ENCODE results near the gene IQCE.

Gene IQCE

DNA sequence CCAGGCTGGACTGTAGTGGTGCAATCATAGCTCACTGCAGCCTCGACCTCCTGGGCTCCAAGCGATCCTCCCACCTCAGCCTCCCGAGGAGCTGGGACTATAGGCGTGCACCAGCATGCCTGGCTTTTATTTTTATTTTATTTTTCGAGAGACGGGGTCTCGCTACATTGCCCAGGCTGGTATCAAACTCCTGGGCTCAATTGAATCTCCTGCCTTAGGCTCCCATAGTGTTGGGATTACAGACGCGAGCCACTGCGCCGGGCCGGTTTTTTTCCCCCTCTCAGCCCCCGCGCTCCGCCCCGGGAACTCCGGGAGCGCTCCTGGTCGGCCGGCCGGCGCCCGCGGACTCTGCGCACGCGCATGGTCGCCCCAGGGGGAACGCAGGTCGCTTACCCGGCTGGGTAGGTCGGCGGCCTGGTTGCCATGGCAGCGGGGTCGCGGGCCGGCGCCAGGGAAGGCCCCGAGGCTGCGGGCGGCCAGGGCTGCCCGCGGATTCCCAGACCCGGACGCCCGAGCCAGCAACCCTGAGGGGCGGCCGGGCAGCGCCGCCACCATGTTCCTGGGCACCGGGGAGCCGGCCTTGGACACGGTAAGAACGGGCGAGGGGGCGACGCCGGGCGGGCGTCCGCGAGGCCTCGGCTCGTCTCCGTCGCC is at the start of gene IQCE:
TSS of gene IQCE (plus strand) at position 351 of the 654 bp plus-strand sequence. CDS start at position 554, 203 bp downstream.
- H3K36me3 ChIP-seq (ENCODE audit: control insufficient read depth, insufficient read depth, low read length) = 0 out of 2 replicates have a peak, but pooled peaks cover 4% of the 10 kb centered on the region
- H3K9ac ChIP-seq (ENCODE audit: low read depth, low read length) = no peak within 1 kb of the TSS
- H3K9me3 ChIP-seq (ENCODE audit: control insufficient read depth, insufficient read depth, low read length) = no peaks in the 10 kb centered on the region
- peak within 1 kb of the TSS; percentile 65 for H3K4me3 ChIP-seq (ENCODE audit: low read depth, low read length)
- H3K4me1 ChIP-seq (ENCODE audit: control insufficient read depth, insufficient read depth, low read length) = peaks cover 5% of the 10 kb centered on the region
- H3K27ac ChIP-seq (ENCODE audit: low read depth, low read length) = peak within 1 kb of the TSS; percentile 47
- H3K27me3 ChIP-seq (ENCODE audit: control insufficient read depth, insufficient read depth, low read length) = no peaks in the 10 kb centered on the region

GRCh38 chr7:2509298-2509906 is 49.4 kb upstream of the IQCE start:
- no peaks in the 10 kb centered on the region for H3K36me3 ChIP-seq (ENCODE audit: control insufficient read depth, insufficient read depth, low read length)
- no peaks in the 10 kb centered on the region for H3K9me3 ChIP-seq (ENCODE audit: control insufficient read depth, insufficient read depth, low read length)
- no peak overlapping the region for H3K27ac ChIP-seq (ENCODE audit: low read depth, low read length)
- H3K4me3 ChIP-seq (ENCODE audit: low read depth, low read length) = no peak overlapping the region
- no peaks in the 10 kb centered on the region; the same call in 1 of the 2 replicates for H3K4me1 ChIP-seq (ENCODE audit: control insufficient read depth, insufficient read depth, low read length)
- H3K27me3 ChIP-seq (ENCODE audit: control insufficient read depth, insufficient read depth, low read length) = no peaks in the 10 kb centered on the region
- no peak overlapping the region for H3K9ac ChIP-seq (ENCODE audit: low read depth, low read length)

- Histone ChIP-seq H3K4me1 (ENCODE audit: control insufficient read depth, insufficient read depth, low read length) (no peaks in the 10 kb centered on the region; the same call in 1 of the 2 replicates), H3K9ac (ENCODE audit: low read depth, low read length) (no peak overlapping the region), H3K27ac (ENCODE audit: low read depth, low read length) (no peak overlapping the region)
Observed at GRCh38 chr7:2510130-2510776, 48.5 kb upstream of the IQCE start.

DNA sequence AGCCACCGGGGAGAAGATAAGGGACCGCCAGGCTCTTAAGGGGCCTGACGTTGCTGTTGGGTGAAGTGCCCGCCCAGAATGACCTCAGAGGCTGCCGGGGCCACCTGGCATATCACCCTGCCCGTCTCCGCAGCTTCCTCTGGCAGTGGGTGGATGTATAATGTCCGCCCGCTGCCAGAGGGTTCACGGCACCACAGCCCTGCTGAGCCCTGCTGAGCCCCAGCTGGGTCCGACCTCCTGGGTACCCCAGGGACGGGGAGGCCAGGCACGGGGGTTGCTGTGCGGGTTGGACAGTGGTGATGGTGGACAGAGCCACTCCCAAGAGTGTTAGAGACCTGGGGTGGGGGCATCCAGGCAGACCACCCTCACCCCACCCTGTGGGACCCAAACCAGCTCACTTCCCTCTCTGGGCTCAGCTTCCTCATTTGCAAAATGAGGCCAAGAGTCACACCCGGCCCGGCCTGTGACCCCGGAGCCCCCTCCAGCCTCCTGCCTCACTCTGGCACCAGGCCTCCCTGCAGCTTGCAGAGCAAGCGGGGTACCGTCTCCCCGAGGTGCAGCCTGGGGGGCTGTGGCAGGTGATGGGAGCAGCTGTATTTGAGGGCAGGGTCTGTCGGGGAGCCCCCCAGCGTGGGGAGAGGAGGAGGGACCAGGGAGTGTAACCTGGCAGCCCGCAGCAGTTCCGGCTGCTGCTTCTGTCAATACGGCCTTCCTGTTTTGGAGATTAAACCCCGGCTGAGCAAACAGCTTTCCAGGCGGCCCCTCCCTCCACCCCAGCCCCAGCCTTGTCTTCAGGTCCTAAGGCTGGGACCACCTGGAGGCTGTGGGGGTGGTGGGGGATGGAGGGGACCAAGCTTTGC is 47.6 kb upstream of the IQCE start:
- Histone ChIP-seq H3K4me3 (ENCODE audit: low read depth, low read length) (no peak overlapping the region), H3K36me3 (ENCODE audit: control insufficient read depth, insufficient read depth, low read length) (no peaks in the 10 kb centered on the region), H3K9ac (ENCODE audit: low read depth, low read length) (no peak overlapping the region), H3K27ac (ENCODE audit: low read depth, low read length) (peak overlapping the region; percentile 26), H3K4me1 (ENCODE audit: control insufficient read depth, insufficient read depth, low read length) (no peaks in the 10 kb centered on the region; the same call in 1 of the 2 replicates), H3K27me3 (ENCODE audit: control insufficient read depth, insufficient read depth, low read length) (no peaks in the 10 kb centered on the region; the same call in 1 of the 2 replicates), H3K9me3 (ENCODE audit: control insufficient read depth, insufficient read depth, low read length) (no peaks in the 10 kb centered on the region)

More at GRCh38 chr7:2510130-2510776, 48.5 kb upstream of the IQCE start:
- no peaks in the 10 kb centered on the region for H3K27me3 ChIP-seq (ENCODE audit: control insufficient read depth, insufficient read depth, low read length)
- H3K4me3 ChIP-seq (ENCODE audit: low read depth, low read length) = no peak overlapping the region
- H3K9me3 ChIP-seq (ENCODE audit: control insufficient read depth, insufficient read depth, low read length) = no peaks in the 10 kb centered on the region
- no peaks in the 10 kb centered on the region for H3K36me3 ChIP-seq (ENCODE audit: control insufficient read depth, insufficient read depth, low read length)

- no peak overlapping the region for H3K4me3 ChIP-seq (ENCODE audit: low read depth, low read length)
- H3K9me3 ChIP-seq (ENCODE audit: control insufficient read depth, insufficient read depth, low read length) = no peaks in the 10 kb centered on the region
- H3K36me3 ChIP-seq (ENCODE audit: control insufficient read depth, insufficient read depth, low read length) = no peaks in the 10 kb centered on the region
- peaks cover under 1% of the 10 kb centered on the region; the same call in 1 of the 2 replicates for H3K27me3 ChIP-seq (ENCODE audit: control insufficient read depth, insufficient read depth, low read length)
- no peak overlapping the region for H3K9ac ChIP-seq (ENCODE audit: low read depth, low read length)
- H3K4me1 ChIP-seq (ENCODE audit: control insufficient read depth, insufficient read depth, low read length) = peaks cover 2% of the 10 kb centered on the region
- no peak overlapping the region for H3K27ac ChIP-seq (ENCODE audit: low read depth, low read length)
Observed at GRCh38 chr7:2511769-2512168, 47.0 kb upstream of the IQCE start.

DNA sequence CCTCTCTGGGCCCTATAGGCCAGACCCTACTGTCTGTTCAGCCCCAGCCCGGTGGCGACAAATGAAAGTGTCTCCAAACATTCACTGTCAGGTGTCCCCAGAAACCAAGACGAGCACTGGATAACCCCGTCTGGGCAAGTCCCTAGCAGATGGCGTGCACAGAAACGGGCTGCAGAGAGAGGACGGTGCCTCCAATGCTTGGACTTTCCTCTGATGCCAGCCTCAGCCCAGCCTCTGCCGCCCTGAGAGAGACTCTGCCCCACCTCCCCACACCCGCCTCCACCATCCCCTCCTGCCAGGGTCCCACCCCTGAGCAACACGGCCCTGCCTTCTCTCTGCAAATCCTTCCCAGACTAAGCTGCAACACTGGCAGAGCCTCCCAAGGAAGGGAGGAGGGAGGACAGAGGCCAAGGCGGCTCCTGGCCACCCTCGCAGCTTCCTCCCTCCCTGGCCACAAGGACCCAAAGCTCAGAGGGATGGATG is 46.6 kb upstream of the IQCE start:
- no peaks in the 10 kb centered on the region for H3K9me3 ChIP-seq (ENCODE audit: control insufficient read depth, insufficient read depth, low read length)
- peaks cover 7% of the 10 kb centered on the region for H3K4me1 ChIP-seq (ENCODE audit: control insufficient read depth, insufficient read depth, low read length)
- H3K9ac ChIP-seq (ENCODE audit: low read depth, low read length) = no peak overlapping the region
- no peak overlapping the region for H3K4me3 ChIP-seq (ENCODE audit: low read depth, low read length)
- peaks cover 5% of the 10 kb centered on the region; the same call in 1 of the 2 replicates for H3K27me3 ChIP-seq (ENCODE audit: control insufficient read depth, insufficient read depth, low read length)
- no peaks in the 10 kb centered on the region for H3K36me3 ChIP-seq (ENCODE audit: control insufficient read depth, insufficient read depth, low read length)
- H3K27ac ChIP-seq (ENCODE audit: low read depth, low read length) = no peak overlapping the region

DNA sequence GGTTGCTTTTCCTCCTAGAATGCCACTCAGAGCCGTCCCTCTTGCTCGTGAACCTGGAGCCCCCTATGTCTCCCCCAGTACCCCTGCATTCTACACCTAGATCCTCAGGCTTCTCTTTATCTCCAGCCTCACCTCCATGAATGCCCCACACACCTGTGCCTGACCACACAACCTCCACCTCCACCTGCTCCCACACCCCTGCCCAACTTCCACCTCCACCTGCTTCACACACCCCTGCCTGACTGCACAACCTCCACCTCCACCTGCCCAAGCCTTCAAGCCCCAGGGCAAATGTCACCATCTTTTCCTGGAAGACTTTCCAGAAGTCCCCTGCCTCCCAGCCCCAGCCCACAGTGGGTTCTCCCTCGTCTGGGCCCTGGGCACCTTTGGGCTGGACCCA is 46.1 kb upstream of the IQCE start:
- Histone ChIP-seq H3K9me3 (ENCODE audit: control insufficient read depth, insufficient read depth, low read length) (no peaks in the 10 kb centered on the region), H3K27ac (ENCODE audit: low read depth, low read length) (no peak overlapping the region), H3K4me3 (ENCODE audit: low read depth, low read length) (no peak overlapping the region), H3K9ac (ENCODE audit: low read depth, low read length) (no peak overlapping the region), H3K4me1 (ENCODE audit: control insufficient read depth, insufficient read depth, low read length) (peaks cover 12% of the 10 kb centered on the region), H3K27me3 (ENCODE audit: control insufficient read depth, insufficient read depth, low read length) (peaks cover 10% of the 10 kb centered on the region), H3K36me3 (ENCODE audit: control insufficient read depth, insufficient read depth, low read length) (no peaks in the 10 kb centered on the region)

- H3K27ac ChIP-seq (ENCODE audit: low read depth, low read length) = no peak overlapping the region
- no peak overlapping the region for H3K4me3 ChIP-seq (ENCODE audit: low read depth, low read length)
- H3K4me1 ChIP-seq (ENCODE audit: control insufficient read depth, insufficient read depth, low read length) = peaks cover 21% of the 10 kb centered on the region
- H3K36me3 ChIP-seq (ENCODE audit: control insufficient read depth, insufficient read depth, low read length) = no peaks in the 10 kb centered on the region
- H3K9ac ChIP-seq (ENCODE audit: low read depth, low read length) = no peak overlapping the region
- H3K27me3 ChIP-seq (ENCODE audit: control insufficient read depth, insufficient read depth, low read length) = peaks cover 20% of the 10 kb centered on the region
- no peaks in the 10 kb centered on the region for H3K9me3 ChIP-seq (ENCODE audit: control insufficient read depth, insufficient read depth, low read length)
Observed at GRCh38 chr7:2513702-2514101, 45.1 kb upstream of the IQCE start.

- no peaks in the 10 kb centered on the region for H3K9me3 ChIP-seq (ENCODE audit: control insufficient read depth, insufficient read depth, low read length)
- H3K4me1 ChIP-seq (ENCODE audit: control insufficient read depth, insufficient read depth, low read length) = peaks cover 21% of the 10 kb centered on the region
- H3K9ac ChIP-seq (ENCODE audit: low read depth, low read length) = no peak overlapping the region
- H3K27me3 ChIP-seq (ENCODE audit: control insufficient read depth, insufficient read depth, low read length) = peaks cover 24% of the 10 kb centered on the region
- no peaks in the 10 kb centered on the region for H3K36me3 ChIP-seq (ENCODE audit: control insufficient read depth, insufficient read depth, low read length)
- no peak overlapping the region for H3K4me3 ChIP-seq (ENCODE audit: low read depth, low read length)
- H3K27ac ChIP-seq (ENCODE audit: low read depth, low read length) = no peak overlapping the region
Observed at GRCh38 chr7:2514473-2515423, 44.0 kb upstream of the IQCE start.
